ENCODE data around the gene TFIP11. TPM values are rescaled to one million over a fixed set of nuclear protein-coding genes. Genes with fewer than 3 reads are reported as not detected.

TFIP11 gene
- total RNA-seq, result 10 to 100 TPM; 27.5 to 34.5 (median 29.0) TPM

- Histone ChIP-seq H3K27me3 (no peaks in the 10 kb centered on the region), H3K4me3 (peak within 1 kb of the TSS; percentile 84 to 89 (median 88)), H3K27ac (peak within 1 kb of the TSS; percentile 85 to 87), H3K4me1 (peaks cover 0 to 15% of the 10 kb centered on the region in 2 donors), H3K36me3 (peaks cover 4% of the 10 kb centered on the region), H3K9me3 (no peaks in the 10 kb centered on the region)
- TF ChIP-seq POLR2AphosphoS5 (IDR thresholded peaks at IDR 0.05) (peak; percentile 92 to 97 (median 97)), POLR2A (IDR thresholded peaks at IDR 0.05) (peak; percentile 29), CTCF (IDR thresholded peaks at IDR 0.05) (no peak)
- DNase-seq (ENCODE audit: low spot score in 2 of 2), result peak; percentile 90 to 94
- intact Hi-C loops (cut with DNase I; ENCODE audit: low total_unique reads), result no loop called here
Observed at GRCh38 chr22:26512149-26512793, at the start of gene TFIP11. TSS of gene TFIP11 (minus strand) at chr22:26512473. CDS start at chr22:26510272, 2,201 bp downstream.

- intact Hi-C loops (cut with DNase I; ENCODE audit: low total_unique reads), result no loop called here
- H3K27me3 ChIP-seq, result no peaks in the 10 kb centered on the region
- no peak overlapping the region for H3K27ac ChIP-seq
- no peaks in the 10 kb centered on the region for H3K4me1 ChIP-seq
- no peak overlapping the region for H3K4me3 ChIP-seq
- no peak for TF ChIP-seq CTCF (IDR thresholded peaks at IDR 0.05)
- no peak for TF ChIP-seq POLR2A (IDR thresholded peaks at IDR 0.05)
- no peak for TF ChIP-seq POLR2AphosphoS5 (IDR thresholded peaks at IDR 0.05)
- H3K36me3 ChIP-seq, result no peaks in the 10 kb centered on the region
- no peaks in the 10 kb centered on the region for H3K9me3 ChIP-seq
- DNase-seq (ENCODE audit: low spot score in 2 of 2), result no peak
Observed at GRCh38 chr22:26561756-26562417, 49.6 kb upstream of the TFIP11 start.

GRCh38 chr22:26559961-26560575 lies 47.8 kb upstream of the TFIP11 start:
- intact Hi-C loops (cut with DNase I; ENCODE audit: low total_unique reads), result no loop called here
- TF ChIP-seq POLR2AphosphoS5 (IDR thresholded peaks at IDR 0.05) (no peak), CTCF (IDR thresholded peaks at IDR 0.05) (no peak), POLR2A (IDR thresholded peaks at IDR 0.05) (no peak)
- Histone ChIP-seq H3K27me3 (no peaks in the 10 kb centered on the region), H3K27ac (no peak overlapping the region), H3K4me3 (no peak overlapping the region), H3K9me3 (no peaks in the 10 kb centered on the region), H3K4me1 (no peaks in the 10 kb centered on the region), H3K36me3 (no peaks in the 10 kb centered on the region)
- DNase-seq (ENCODE audit: low spot score in 2 of 2), result no peak

- Histone ChIP-seq H3K4me1 (no peaks in the 10 kb centered on the region), H3K4me3 (no peak overlapping the region), H3K27ac (no peak overlapping the region), H3K27me3 (no peaks in the 10 kb centered on the region), H3K9me3 (no peaks in the 10 kb centered on the region), H3K36me3 (no peaks in the 10 kb centered on the region)
- DNase-seq (ENCODE audit: low spot score in 2 of 2), result no peak
- no peak for TF ChIP-seq POLR2A (IDR thresholded peaks at IDR 0.05)
- no peak for TF ChIP-seq CTCF (IDR thresholded peaks at IDR 0.05)
- no peak for TF ChIP-seq POLR2AphosphoS5 (IDR thresholded peaks at IDR 0.05)
- intact Hi-C loops (cut with DNase I; ENCODE audit: low total_unique reads), result no loop called here
Observed at GRCh38 chr22:26558248-26558895, 46.1 kb upstream of the TFIP11 start.
